B cell (primary cell): ENCODE data around the gene TMEM120B. TPM values are rescaled to one million over a fixed set of nuclear protein-coding genes. Genes with fewer than 3 reads are reported as not detected.

ENCODE experiments used
- ATAC-seq: fragments of 200-7000 bp; cut with Tn5 transposase; one replicate; pipeline ENCODE4 v1.10.0; 2021; ENCODE audit warnings: low read depth, mild to moderate bottlenecking, moderate number of reproducible peaks, moderate library complexity
- CTCF ChIA-PET: fragments of 350-600 bp; sonication (Branson Sonifier 250); formaldehyde crosslinking; loops from one replicate; lab custom pipeline; 2021; ENCODE audit warnings: antibody characterized with exemption, inconsistent platforms; lab: Charles Lee
- POLR2A ChIA-PET: fragments of 350-600 bp; sonication (Branson Sonifier 250); formaldehyde crosslinking; loops from one replicate; lab custom pipeline; 2021; ENCODE audit warnings: antibody characterized with exemption; lab: Charles Lee
- DNase-seq: peaks from one replicate; pipeline ENCODE4 v3.0.0; 2013
- H2AFZ ChIP-seq: 2 replicates; pipeline ENCODE4 v1.6.1; 2012; ENCODE audit warnings: mild to moderate bottlenecking, low read depth, low read length; ENCODE audit not compliant: insufficient read depth, poor library complexity, severe bottlenecking
- H3K27ac ChIP-seq, 2 donors: 1 replicate in 1 of 2; 2 replicates in 1 of 2; pipeline ENCODE4 v1.5.1; 2012 to 2013; ENCODE audit warnings: low read length in 2 of 2, mild to moderate bottlenecking in 2 of 2, moderate library complexity in 1 of 2
- H3K27me3 ChIP-seq, 4 experiments: fragments of 200-600 bp in 1 of 4; sonication (generic) in 1 of 4; replicated peaks in 1 of 4; 1 replicate in 2 of 4; 2 replicates in 2 of 4; pipeline versions ENCODE4 v1.6.1 to v1.7.0; 2013 to 2016; ENCODE audit warnings: low read length in 3 of 4, mild to moderate bottlenecking in 2 of 4, mixed read lengths in 1 of 4, moderate library complexity in 1 of 4; ENCODE audit not compliant: insufficient read depth in 4 of 4, control insufficient read depth in 3 of 4; ENCODE audit errors: control extremely low read depth in 1 of 4
- H3K36me3 ChIP-seq, 2 experiments: replicated peaks in 1 of 2; 1 replicate in 1 of 2; 2 replicates in 1 of 2; pipeline versions ENCODE4 v1.6.1 to v1.7.1; 2013; ENCODE audit warnings: low read length in 1 of 2; ENCODE audit not compliant: insufficient read depth in 2 of 2, control insufficient read depth in 1 of 2; ENCODE audit errors: control extremely low read depth in 1 of 2, extremely low read depth in 1 of 2
- H3K4me1 ChIP-seq, 2 donors: fragments of 200-600 bp in 1 of 2; sonication (generic) in 1 of 2; 1 replicate in 1 of 2; 2 replicates in 1 of 2; pipeline versions ENCODE4 v1.5.1 to v1.6.1; 2013 to 2017; ENCODE audit warnings: low read length in 2 of 2; ENCODE audit not compliant: control insufficient read depth in 2 of 2, insufficient read depth in 2 of 2
- H3K4me2 ChIP-seq: replicated peaks from 2 replicates; pipeline ENCODE3; 2012; ENCODE audit warnings: mild to moderate bottlenecking, low read depth, low read length; ENCODE audit not compliant: poor library complexity, severe bottlenecking
- H3K4me3 ChIP-seq, 5 experiments: fragments of 200-600 bp in 1 of 5; sonication (generic) in 1 of 5; 1 replicate in 3 of 5; 2 replicates in 2 of 5; pipeline versions ENCODE4 v1.5.1 to v1.7.0; 2011 to 2016; ENCODE audit warnings: low read length in 4 of 5, mild to moderate bottlenecking in 4 of 5, low read depth in 2 of 5, control low read depth in 1 of 5, moderate library complexity in 1 of 5; ENCODE audit not compliant: insufficient read depth in 1 of 5; ENCODE audit errors: control extremely low read depth in 1 of 5, extremely low read depth in 1 of 5
- H3K79me2 ChIP-seq: fragments of 200-600 bp; sonication (generic); one replicate; pipeline ENCODE4 v1.6.0; 2016; ENCODE audit warnings: low read length; ENCODE audit not compliant: control insufficient read depth, insufficient read depth
- H3K9ac ChIP-seq: fragments of 200-600 bp; sonication (generic); 2 replicates; pipeline ENCODE4 v1.6.1; 2017; ENCODE audit warnings: mild to moderate bottlenecking, low read length, moderate library complexity
- H3K9me3 ChIP-seq, 3 donors: one replicate each; pipeline versions ENCODE4 v1.6.1 to v1.7.1; 2013; ENCODE audit warnings: low read length in 2 of 3; ENCODE audit not compliant: control insufficient read depth in 2 of 3, insufficient read depth in 1 of 3; ENCODE audit errors: control extremely low read depth in 1 of 3
- H4K20me1 ChIP-seq: 2 replicates; pipeline ENCODE4 v1.6.0; 2012; ENCODE audit warnings: mild to moderate bottlenecking, low read length; ENCODE audit not compliant: insufficient read depth, control insufficient read depth, poor library complexity, severe bottlenecking
- H3K27ac Mint-ChIP-seq: one replicate; pipeline ENCODE4 v1.8.0; 2021; ENCODE audit warnings: mixed read lengths
- H3K27me3 Mint-ChIP-seq: one replicate; pipeline ENCODE4 v1.8.0; 2021; ENCODE audit warnings: mixed read lengths
- H3K4me1 Mint-ChIP-seq: one replicate; pipeline ENCODE4 v1.8.0; 2021; ENCODE audit warnings: mixed read lengths
- H3K4me3 Mint-ChIP-seq: one replicate; pipeline ENCODE4 v1.8.0; 2021; ENCODE audit warnings: mixed read lengths
- H3K9me3 Mint-ChIP-seq: one replicate; pipeline ENCODE4 v1.8.0; 2022; ENCODE audit warnings: mixed read lengths; ENCODE audit not compliant: insufficient read depth
- CTCF ChIP-seq: fragments of 200-600 bp; IDR thresholded peaks from one replicate; pipeline ENCODE4 v1.8.0; 2022; ENCODE audit warnings: antibody characterized with exemption, mild to moderate bottlenecking
- EZH2 ChIP-seq: IDR thresholded peaks from 2 replicates; pipeline ENCODE4 v1.6.1; 2012; ENCODE audit warnings: borderline replicate concordance, low read depth, mild to moderate bottlenecking, moderate library complexity, low read length; ENCODE audit not compliant: insufficient read depth, poor library complexity, severe bottlenecking
- WGBS: methylation state at CpG from one replicate; pipeline ENCODE4 v1.1.5; 2013; ENCODE audit warnings: missing lambda C conversion rate; ENCODE audit not compliant: insufficient coverage; 5-methylcytosine and 5-hydroxymethylcytosine counted together
- intact Hi-C: fragments of 100-400 bp; cut with micrococcal nuclease; formaldehyde crosslinking; loops from one replicate; pipeline ENCODE4 v1.10.0; 2022
- polyA plus RNA-seq: library from polyadenylated mRNA; depleted of rRNA; stranded (reverse); fragments of >200 nt; gene quantifications from 2 replicates; pipeline ENCODE4 v1.2.3, GENCODE V29; 2012
- total RNA-seq, 2 donors: library from RNA; stranded (reverse); fragments of 120-200 nt in 1 of 2; gene quantifications; 1 replicate in 1 of 2; 2 replicates in 1 of 2; pipeline versions ENCODE4 v1.2.3 to v1.2.4, GENCODE V29; 2013 to 2022

The TMEM120B gene
- total and polyA plus RNA-seq, 2 donors (not counting 1 experiment from before 2014, with no cell fraction given), result 9.2 to 9.7 TPM

GRCh38 chr12:121807642-121808347 lies 95.2 kb downstream of the TMEM120B start:
- Histone ChIP-seq H2AFZ (no peak overlapping the region), H3K4me3 (peak overlapping the region in 1 of 5 experiments; percentile 15), H3K9ac (no peak overlapping the region), H3K27ac (peak overlapping the region; percentile 51 to 71), H3K36me3 (peaks cover 0 to 61% of the 10 kb centered on the region in 2 experiments), H3K79me2 (peaks cover 78% of the 10 kb centered on the region), H3K27me3 (no peaks in the 10 kb centered on the region), H3K9me3 (no peaks in the 10 kb centered on the region), H4K20me1 (peaks cover 60% of the 10 kb centered on the region), H3K4me1 (peaks cover 48 to 58% of the 10 kb centered on the region in 2 donors), H3K4me2 (peak overlapping the region; percentile 94)
- POLR2A ChIA-PET, result interaction anchor here (0.7 to 13.7 kb wide), 4 partner anchors 9 to 25 kb away, joined by 3 to 267 read pairs (median 7); partner anchors contain the start of gene RHOF
- Mint-ChIP-seq H3K4me3 (peak overlapping the region; percentile 64), H3K4me1 (peaks cover 55% of the 10 kb centered on the region), H3K27me3 (no peaks in the 10 kb centered on the region), H3K9me3 (no peaks in the 10 kb centered on the region), H3K27ac (peak overlapping the region; percentile 86)
- intact Hi-C loops, result loop anchor here (10.0 kb wide), 1 partner anchor 697 kb away; the partner anchor contains the start of gene ZCCHC8
- 75% methylated on average over 10 of the region's 14 CpGs for WGBS
- CTCF ChIA-PET, result interaction anchor here (0.7 to 32.7 kb wide), 3 partner anchors 20 to 1597 kb away, joined by 4 to 1947 read pairs (median 4); partner anchors contain the start of genes RHOF and SETD1B
- DNase-seq (peak; percentile 74), ATAC-seq (no peak)
- TF ChIP-seq EZH2, result no peak

- Histone ChIP-seq H3K9ac (no peak overlapping the region), H4K20me1 (peaks cover 68% of the 10 kb centered on the region), H3K36me3 (peaks cover 0 to 69% of the 10 kb centered on the region in 2 experiments), H2AFZ (no peak overlapping the region), H3K27ac (peak overlapping the region in 1 of 2 donors; percentile 71), H3K4me1 (peaks cover 53 to 66% of the 10 kb centered on the region in 2 donors), H3K4me2 (no peak overlapping the region), H3K4me3 (no peak overlapping the region), H3K9me3 (no peaks in the 10 kb centered on the region), H3K27me3 (no peaks in the 10 kb centered on the region), H3K79me2 (peaks cover 86% of the 10 kb centered on the region)
- Mint-ChIP-seq H3K27ac (peak overlapping the region; percentile 7), H3K4me3 (no peak overlapping the region), H3K9me3 (no peaks in the 10 kb centered on the region), H3K27me3 (no peaks in the 10 kb centered on the region), H3K4me1 (peaks cover 59% of the 10 kb centered on the region)
- CTCF ChIA-PET, result interaction anchor here (32.7 kb wide), 1 partner anchor 21 kb away, joined by 1947 read pairs; the partner anchor contains the start of genes RHOF and SETD1B
- over 99% methylated on average over 8 of the region's 8 CpGs for WGBS
- intact Hi-C loops, result loop anchor here (10.0 kb wide), 1 partner anchor 696 kb away; the partner anchor contains the start of gene ZCCHC8
- no peak for DNase-seq
- POLR2A ChIA-PET, result interaction anchor here (13.7 kb wide), 1 partner anchor 16 kb away, joined by 267 read pairs; the partner anchor contains the start of gene RHOF
- ATAC-seq, result no peak
- TF ChIP-seq CTCF (no peak), EZH2 (no peak)
These were observed 96.1 kb downstream of the TMEM120B start for GRCh38 chr12:121808623-121809022.
